ENCODE results near the gene PDCL2. TPM values are rescaled to one million over a fixed set of nuclear protein-coding genes. Genes with fewer than 3 reads are reported as not detected.
"Not testable (repeated sequence)": the region's sequence is repeated elsewhere in the genome, so short reads cannot be mapped to it uniquely, and the experiment has no call there.

Gene PDCL2
- total RNA-seq, 1 donor from 2014 or later: not detected

GRCh38 chr4:55598641-55599040, 6.6 kb upstream of the PDCL2 start:
- DNase-seq (ENCODE audit: low spot score): no peak

GRCh38 chr4:55588160-55588559, 3.9 kb downstream of the PDCL2 start:
- DNase-seq (ENCODE audit: low spot score): no peak

- DNase-seq (ENCODE audit: low spot score): not testable (repeated sequence)
These were observed 9.3 kb downstream of the PDCL2 start for GRCh38 chr4:55582773-55583172.

- no peak for DNase-seq (ENCODE audit: low spot score)
These were observed 13.6 kb downstream of the PDCL2 start for GRCh38 chr4:55578341-55579010.

- DNase-seq (ENCODE audit: low spot score): no peak
These were observed 16.5 kb downstream of the PDCL2 start for GRCh38 chr4:55575513-55575912.

GRCh38 chr4:55574252-55574651, 17.8 kb downstream of the PDCL2 start:
- no peak for DNase-seq (ENCODE audit: low spot score)

- DNase-seq (ENCODE audit: low spot score): no peak
These were observed 20.2 kb downstream of the PDCL2 start for GRCh38 chr4:55571806-55572205.

- DNase-seq (ENCODE audit: low spot score): no peak
These were observed 23.0 kb downstream of the PDCL2 start for GRCh38 chr4:55568905-55569504.

GRCh38 chr4:55561889-55562288, 30.2 kb downstream of the PDCL2 start:
- no peak for DNase-seq (ENCODE audit: low spot score)

GRCh38 chr4:55560096-55560495, 31.9 kb downstream of the PDCL2 start:
- no peak for DNase-seq (ENCODE audit: low spot score)

GRCh38 chr4:55554453-55555030, 37.5 kb downstream of the PDCL2 start:
- DNase-seq (ENCODE audit: low spot score): no peak

GRCh38 chr4:55553441-55554201, 38.4 kb downstream of the PDCL2 start:
- no peak for DNase-seq (ENCODE audit: low spot score)

GRCh38 chr4:55551964-55552363, 40.1 kb downstream of the PDCL2 start:
- DNase-seq (ENCODE audit: low spot score): not testable (repeated sequence)

- no peak for DNase-seq (ENCODE audit: low spot score)
These were observed 42.2 kb downstream of the PDCL2 start for GRCh38 chr4:55549888-55550287.

- DNase-seq (ENCODE audit: low spot score): no peak
These were observed 44.1 kb downstream of the PDCL2 start for GRCh38 chr4:55547918-55548317.

- no peak for DNase-seq (ENCODE audit: low spot score)
These were observed 44.6 kb downstream of the PDCL2 start for GRCh38 chr4:55547466-55547770.

GRCh38 chr4:55546756-55547465, 45.1 kb downstream of the PDCL2 start, which contains the start of gene CLOCK:
Gene CLOCK, minus strand, starts transcription at chr4:55546909. Its CDS starts 64,124 bp downstream, at chr4:55482785.
- peak; percentile 96 for DNase-seq (ENCODE audit: low spot score)

- DNase-seq (ENCODE audit: low spot score): no peak
These were observed 45.6 kb downstream of the PDCL2 start for GRCh38 chr4:55546506-55546755.

- peak; percentile 94 for DNase-seq (ENCODE audit: low spot score)
These were observed 46.2 kb downstream of the PDCL2 start for GRCh38 chr4:55545641-55546505.

- no peak for DNase-seq (ENCODE audit: low spot score)
These were observed 46.9 kb downstream of the PDCL2 start for GRCh38 chr4:55545151-55545550.

GRCh38 chr4:55543858-55544257, 48.2 kb downstream of the PDCL2 start:
- DNase-seq (ENCODE audit: low spot score): no peak

Data from mesenteric fat pad (tissue), 1 donor.